Fibroblast of skin of right biceps (primary cell): Measurements from ENCODE around the gene LCE5A.
A peak's percentile ranks its signal among the peaks of the same experiment; 100 is the strongest.
"Not testable (repeated sequence)": the region's sequence is repeated elsewhere in the genome, so short reads cannot be mapped to it uniquely, and the experiment has no call there.

Source experiments
- DNase-seq: peaks from one replicate; pipeline ENCODE4 v3.0.0-alpha.2; 2013

The LCE5A gene, protein sequence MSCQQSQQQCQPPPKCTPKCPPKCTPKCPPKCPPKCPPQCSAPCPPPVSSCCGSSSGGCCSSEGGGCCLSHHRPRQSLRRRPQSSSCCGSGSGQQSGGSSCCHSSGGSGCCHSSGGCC

DNA sequence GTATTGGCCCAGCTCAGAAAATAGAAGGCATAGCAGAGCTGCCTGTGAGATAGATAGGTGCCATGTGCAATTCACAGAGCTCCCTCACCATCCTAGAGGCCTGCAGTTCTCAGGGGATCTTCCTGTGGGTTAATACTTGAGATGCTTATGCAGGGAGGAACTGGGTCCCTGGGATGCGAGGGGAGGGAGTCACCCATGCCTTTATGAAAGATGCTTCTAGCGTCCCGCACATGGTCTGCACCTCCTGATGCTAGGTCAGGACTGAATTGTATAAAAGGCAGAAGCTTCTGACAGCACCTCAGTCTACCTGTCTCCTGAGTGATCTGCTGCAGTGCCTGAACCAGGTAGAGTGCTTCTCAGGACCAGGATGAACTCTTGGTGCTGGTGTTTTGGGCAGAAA is at the start of gene LCE5A:
TSS of gene LCE5A (plus strand) at position 301 of the 400 bp plus-strand sequence. CDS start 732 bp downstream, outside the sequence.
- no peak for DNase-seq

DNA sequence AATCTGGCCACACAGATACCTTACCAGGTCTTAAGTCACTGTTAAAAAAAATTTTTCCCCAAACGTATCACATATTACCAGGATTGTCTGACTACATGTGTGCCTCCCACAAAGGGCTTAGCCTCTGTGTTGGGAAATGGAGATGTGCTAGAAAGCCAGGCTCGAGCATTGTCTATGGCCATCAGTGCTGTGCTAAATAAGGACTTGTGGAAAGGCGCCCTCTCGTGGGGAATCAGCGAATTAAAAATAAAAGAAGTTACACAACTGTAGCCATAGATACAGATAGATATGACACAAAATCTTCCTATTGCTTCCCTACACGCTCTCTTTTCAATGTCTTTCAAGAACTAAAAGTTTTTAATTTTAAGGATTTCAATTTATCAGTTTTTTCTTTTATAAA is 49.1 kb upstream of the LCE5A start:
- peak; percentile 23 for DNase-seq

DNA sequence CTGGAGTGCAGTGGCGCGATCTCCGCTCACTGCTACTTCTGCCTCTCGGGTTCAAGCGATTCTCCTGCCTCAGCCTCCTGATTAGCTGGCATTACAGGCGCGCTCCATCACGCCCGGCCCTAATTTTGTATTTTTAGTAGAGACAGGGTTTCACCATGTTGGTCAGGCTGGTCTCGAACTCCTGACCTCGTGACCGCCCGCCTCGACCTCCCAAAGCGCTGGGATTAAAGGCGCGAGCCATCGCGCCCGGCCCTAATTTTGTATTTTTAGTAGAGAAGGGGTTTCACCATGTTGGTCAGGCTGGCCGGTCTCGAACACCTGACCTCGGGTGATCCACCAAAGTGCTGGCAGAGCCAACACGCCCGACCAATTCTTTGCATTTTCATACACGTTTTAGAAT is 48.0 kb upstream of the LCE5A start:
- DNase-seq = no peak

DNA sequence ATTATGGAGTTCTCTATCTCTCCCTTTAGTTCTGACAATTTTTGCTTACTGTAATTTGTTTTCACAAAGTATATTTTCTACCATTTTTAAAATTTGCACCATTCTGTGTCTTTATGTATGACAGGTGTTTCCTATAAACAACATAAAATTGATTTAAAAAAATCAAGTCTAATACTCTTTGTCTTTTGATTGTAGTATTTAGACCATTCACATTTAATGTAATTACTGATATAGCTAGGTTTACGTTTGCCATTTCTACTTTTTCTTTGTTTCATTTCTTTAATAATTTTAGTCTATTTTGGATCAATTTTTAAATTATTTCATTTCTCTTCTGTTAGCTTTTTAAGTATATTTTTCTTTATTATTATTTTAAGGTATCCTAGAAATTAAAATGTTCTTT is 44.4 kb upstream of the LCE5A start:
- no peak for DNase-seq

DNA sequence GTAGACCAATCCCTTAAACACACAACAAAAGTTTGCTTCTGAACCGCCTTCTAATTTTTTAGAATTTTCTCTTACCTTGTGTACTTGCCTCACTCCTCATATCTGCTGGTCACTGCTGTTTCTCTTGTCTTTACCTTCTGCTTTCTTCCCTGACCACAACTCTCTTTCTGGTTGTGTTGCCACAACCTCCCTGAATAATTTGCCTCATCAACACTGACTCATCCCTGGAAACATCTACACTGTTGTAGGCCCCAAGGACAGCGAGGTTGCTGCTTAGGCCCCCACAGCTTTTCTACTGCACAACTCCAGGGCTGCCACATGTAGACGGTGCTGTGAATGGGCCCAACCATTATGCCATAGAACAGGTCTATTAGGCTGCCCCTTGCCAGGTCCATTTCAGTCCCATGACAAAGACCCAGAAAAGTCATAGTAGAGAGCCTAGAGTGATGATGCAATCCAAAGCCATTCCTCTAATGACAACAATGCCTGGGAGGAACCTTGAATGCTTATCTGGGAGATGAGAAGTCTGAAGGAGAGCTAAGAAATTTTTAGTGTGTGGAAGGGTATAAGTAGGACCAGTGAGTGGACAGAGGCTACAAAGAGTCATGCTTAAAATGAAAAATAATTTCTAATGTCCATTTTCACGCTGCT is 36.6 kb upstream of the LCE5A start:
- DNase-seq = no peak

DNA sequence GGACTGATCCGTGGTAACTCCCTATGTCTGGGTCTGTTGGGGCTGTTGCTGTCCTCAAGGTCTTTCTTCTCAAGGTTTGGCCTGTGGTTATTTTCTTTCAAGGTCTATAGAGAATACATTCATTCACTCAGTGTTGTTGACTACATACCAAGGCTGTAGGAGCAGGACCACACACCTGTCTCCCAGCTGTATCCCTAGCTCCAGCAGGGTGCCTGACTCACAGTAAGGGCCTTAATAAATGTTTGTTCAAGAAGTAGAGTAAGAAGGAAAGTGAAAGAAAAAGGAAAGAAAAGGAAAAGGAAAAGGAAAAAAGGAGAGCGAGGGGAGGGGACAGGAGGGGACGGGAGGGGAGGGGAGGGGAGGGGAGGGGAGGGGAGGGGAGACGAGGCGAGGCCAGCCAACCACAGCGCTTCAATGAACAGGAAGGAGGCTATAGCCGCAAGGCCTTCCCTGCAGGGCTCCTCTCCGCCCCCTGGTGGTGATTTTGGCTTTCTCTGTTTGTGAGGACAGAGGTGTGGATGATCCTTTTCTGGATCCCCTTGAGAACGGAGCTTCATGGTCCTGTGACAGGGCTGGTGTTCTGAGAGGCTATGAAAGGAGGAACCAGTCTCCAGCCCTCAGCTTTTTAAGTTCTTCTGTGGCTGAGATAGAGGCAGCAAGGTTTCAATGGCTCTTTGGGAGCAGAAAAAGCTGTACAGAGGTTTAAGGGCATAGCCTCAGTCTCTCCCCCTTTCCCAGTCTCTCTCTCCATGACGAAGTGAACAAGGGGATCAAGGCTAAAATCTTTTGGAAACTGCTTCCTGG is 30.6 kb upstream of the LCE5A start:
- DNase-seq = no peak

DNA sequence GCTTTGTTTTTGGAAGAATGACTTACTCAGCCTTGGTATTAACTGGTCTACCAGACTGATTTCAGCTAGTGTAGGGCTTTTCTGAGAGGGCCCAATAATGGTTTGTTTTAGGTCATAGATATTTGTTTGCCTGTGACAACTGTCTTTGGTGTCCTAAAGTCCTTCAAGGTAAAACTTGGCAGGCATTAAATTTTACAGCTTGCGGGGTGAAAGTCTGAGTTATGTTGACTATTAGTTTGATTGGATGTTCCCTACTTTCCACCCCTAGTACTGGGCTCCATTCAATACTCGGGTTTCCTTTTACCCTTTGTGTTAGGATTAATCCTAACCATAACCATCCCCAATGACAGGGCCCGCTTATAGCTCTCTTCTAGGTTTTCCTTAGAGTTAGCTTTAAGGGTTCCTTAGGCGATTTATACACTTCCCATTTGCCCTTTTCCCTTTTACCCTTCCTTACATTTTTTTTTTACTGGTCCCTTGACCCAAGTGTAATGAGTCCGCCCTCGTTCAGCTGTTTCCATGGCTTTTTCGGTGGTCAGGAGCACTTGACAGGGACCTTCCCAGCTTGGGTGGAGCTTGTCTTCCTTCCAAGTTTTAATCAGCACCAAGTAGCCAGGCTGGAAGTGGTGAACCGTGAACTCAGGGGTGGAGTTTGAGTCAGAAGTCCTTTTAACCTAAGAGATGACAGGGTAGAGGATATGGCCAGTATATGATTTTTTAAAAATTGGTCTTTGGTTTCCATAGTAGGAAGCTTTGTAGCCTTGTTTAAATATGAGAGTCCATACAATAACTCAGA is 28.5 kb upstream of the LCE5A start:
- DNase-seq = no peak

DNA sequence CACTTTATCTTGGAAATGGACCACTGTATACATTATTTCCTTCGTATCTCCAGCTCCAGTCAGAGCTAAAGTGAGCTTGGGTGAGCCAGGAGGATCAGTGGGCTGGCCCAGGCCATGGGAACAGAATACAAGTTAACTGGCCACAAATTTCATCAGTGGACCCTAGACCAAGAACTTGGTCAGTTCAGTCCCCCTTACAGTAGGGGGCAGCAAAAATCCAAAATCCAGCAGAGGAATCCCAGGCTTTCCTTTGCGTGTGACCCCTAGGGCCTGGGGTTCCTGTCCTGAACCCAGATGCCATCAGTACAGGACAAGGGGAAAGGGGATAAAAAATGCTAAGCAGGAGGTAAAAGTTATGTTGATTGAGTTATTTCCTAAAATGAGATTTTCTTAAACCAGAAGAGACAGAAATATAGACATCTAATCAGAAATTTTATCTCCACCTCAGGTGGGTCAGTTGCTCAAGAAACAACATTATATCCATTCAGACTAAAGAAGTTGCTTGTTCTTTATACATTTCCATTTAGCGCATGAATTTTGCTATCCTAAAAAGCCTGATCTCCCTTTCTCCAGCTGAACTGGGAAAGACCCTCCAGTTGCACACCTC is 24.1 kb upstream of the LCE5A start:
- no peak for DNase-seq

DNA sequence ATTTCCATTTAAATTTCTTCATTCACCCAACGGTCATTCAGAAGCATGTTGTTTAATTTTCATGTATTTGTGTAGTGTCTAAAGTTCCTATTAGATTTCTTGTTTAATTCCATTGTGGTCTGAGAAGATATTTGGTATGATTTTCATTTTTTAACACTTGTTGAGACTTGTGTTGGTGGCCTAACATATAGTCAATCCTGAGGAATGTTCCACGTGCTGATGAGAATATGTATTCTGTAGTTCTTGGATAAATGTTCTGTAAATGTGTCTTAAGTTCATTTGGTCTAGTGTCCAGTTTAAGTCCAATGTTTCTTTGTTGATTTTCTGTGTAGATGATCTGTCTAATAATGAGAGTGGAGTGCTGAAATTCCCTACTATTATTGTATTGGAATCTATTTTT is 22.7 kb upstream of the LCE5A start:
- no peak for DNase-seq

DNA sequence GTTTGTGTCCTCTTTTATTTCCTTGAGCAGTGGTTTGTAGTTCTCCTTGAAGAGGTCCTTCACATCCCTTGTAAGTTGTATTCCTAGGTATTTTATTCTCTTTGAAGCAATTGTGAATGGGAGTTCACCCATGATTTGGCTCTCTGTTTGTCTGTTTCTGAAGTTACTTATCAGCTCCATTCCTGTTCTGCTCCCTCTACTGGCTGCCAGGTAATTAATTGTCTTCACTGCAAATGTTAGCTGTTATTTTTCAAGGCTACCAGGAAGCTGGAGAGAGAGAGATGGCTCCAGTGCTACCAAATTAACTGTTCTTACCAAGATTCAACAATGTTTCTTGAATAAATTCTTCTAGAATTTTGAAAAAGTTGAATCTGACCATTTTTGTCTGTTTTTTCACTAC is 19.1 kb upstream of the LCE5A start:
- DNase-seq = not testable (repeated sequence)

DNA sequence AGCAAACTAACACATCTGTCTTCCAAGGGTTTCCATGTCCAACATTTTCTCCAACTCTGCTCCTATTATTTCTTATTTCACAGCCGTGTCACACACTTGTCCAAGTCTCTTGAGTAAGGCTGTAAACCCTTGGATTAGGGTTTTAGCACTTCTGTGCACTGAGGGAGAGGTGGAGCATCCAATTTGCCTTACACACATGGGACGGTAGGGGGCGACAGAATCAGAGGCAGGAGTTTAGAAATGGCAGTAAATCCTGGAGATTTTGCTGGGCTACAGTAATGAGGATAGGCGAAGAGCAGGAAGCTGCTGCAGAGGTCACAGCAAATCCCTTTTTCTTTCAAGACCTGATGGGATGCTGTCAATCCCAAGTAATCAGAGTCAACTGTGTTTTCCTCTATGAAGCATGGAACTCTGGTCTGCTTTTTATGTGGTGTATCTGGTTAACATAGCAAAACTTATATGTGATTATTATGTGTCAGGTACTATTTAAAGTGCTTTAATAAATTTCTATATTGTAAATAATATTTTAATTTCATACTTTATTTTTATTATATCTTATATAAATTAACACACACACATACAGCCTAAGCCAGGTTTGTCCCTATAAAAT is 15.4 kb upstream of the LCE5A start:
- DNase-seq = no peak

DNA sequence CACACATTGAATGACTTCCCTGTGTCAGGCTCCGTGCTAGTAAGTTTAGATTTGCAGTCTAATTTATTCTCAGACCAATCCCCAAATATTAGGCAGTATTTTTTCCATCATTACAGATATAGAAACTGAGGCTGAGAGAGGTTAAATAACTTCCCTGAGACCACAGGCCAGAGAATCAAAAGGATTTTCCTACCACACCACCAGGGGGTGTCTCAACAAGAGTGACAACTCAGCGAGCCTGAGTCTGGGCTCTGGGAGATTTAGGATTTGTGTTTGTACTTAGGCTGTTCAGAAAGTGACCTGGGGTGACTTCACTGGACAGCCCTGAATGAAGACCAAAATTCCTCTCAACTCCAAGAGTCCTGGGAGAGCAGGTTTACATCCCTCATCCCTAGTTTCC is 13.3 kb upstream of the LCE5A start:
- DNase-seq = no peak

DNA sequence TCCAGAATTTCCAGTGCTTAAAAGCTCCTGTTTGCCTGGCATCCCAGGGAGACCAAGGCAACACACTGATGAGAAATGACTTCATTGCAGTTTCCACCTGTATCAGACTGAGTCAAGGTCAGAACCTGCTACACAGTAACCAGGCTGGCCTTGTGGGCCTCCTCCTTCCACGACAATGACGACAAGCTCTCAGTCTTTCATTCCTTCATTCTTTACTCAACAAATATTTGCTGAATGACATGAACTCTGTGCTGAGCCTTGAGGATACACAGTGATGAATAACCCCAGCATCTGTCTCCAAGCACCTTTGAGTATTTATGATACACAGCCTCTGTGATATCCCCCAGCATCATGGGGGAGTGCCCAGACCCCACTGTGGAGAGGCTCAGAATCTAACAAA is 8.9 kb upstream of the LCE5A start:
- DNase-seq = peak; percentile 2

DNA sequence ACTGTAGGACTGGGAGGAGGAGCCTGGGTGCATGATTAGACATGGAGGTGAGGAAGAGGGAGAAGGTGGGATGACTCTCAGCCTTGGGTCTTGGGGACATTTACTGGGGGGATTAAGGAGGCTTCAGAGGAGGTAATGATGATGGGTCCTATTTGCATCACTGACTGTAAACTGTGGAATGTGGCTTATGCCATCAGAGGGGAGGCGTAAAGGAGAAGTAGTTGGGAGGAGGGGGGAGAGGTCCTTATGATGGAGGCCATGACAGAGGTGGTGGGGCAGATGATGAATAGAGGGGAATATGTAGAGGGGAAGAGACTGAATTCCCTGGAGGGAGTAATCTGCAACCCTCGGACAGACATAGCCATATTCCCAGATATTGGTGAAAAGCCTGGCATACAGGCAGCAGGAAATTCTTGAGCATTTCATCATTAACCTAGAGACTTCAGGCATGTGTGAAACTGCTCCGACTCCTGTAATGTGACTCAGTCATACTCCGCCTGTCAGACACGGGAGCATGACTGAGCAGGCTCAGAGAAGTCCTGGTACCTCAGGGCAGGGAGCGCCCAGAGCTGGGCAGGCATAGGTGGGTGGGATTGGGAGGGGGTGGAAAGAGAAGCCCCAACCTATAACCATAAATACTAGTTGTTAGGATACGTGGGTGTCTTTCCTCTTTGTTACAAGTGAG is 8.0 kb upstream of the LCE5A start:
- DNase-seq = peak; percentile 22

DNA sequence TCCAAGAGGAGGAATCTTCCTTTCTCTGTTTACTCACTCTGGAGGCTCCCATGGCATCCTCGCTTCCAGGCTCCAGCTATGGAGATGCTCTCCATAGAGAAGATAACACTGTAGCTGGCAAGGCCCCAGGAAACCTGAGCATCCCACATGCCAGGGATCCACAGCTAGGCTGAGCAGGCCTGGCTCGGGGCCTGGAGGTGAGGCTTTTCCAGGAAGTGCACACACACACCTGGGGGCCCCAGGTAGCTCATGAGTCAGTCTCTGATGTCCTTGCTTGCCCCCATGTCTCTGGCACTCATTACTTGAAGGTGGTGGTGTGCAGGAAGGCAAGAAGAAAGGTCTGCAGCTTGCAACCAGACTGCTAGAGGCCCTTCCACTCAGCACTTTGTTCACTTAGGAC is 5.5 kb upstream of the LCE5A start:
- DNase-seq = no peak

DNA sequence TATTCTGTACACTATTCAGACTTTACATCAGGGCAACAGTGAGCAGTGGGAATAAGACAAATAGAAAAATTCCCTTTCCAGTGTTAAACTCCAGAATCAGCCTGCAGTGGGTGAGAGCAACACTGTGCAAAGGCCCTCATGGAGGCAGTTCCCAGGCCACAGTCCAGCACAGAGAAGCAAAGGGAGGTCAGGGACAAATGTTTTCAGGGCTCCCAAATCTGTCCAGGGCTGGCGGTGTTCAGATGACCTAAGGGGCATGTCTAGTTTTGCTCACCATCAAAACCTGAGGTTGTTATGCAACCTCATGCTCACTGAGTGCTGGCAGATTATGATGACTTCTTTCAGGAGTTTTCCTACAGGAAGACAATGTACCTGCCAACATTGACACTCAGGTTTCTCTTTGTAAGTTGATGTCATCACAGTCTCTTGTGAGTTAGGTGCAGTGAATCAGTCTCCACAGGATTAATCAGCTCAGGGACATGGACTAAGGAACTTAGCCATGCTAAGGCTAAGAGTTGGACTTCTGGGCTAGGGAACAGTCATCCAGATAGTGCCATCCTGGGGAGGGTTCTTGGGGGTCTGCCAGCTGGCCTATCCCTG is 3.6 kb upstream of the LCE5A start:
- no peak for DNase-seq

DNA sequence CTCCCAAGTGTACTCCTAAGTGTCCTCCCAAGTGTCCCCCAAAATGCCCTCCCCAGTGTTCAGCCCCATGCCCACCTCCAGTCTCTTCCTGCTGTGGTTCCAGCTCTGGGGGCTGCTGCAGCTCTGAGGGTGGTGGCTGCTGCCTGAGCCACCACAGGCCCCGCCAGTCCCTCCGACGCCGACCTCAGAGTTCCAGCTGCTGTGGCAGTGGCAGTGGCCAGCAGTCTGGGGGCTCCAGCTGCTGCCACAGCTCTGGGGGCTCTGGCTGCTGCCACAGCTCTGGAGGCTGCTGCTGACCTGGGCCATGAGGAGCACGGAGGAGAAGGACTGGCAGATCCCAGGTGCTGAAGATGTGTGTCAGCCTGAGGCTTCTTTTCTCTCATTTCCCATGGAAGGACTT is 993 bp downstream of the LCE5A start:
- no peak for DNase-seq

DNA sequence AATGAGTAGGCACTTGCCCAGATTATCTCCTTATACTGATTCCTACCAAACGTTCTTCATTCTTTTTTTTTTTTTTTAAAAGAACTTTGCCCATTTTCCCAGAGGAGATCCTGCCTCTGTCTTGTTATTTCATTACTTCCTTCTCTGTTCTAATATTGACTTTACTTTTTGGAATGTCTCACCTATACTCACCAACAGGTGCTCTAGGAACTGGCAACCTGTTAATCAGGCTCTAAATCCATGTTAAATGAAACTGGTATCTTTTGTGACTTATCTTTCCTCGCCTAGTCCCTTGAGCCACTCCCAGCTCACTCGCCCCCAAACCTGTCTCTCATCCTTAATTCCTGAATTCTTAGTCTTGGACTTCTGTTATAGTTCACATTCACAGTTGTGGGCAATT is 2.5 kb downstream of the LCE5A start:
- no peak for DNase-seq

DNA sequence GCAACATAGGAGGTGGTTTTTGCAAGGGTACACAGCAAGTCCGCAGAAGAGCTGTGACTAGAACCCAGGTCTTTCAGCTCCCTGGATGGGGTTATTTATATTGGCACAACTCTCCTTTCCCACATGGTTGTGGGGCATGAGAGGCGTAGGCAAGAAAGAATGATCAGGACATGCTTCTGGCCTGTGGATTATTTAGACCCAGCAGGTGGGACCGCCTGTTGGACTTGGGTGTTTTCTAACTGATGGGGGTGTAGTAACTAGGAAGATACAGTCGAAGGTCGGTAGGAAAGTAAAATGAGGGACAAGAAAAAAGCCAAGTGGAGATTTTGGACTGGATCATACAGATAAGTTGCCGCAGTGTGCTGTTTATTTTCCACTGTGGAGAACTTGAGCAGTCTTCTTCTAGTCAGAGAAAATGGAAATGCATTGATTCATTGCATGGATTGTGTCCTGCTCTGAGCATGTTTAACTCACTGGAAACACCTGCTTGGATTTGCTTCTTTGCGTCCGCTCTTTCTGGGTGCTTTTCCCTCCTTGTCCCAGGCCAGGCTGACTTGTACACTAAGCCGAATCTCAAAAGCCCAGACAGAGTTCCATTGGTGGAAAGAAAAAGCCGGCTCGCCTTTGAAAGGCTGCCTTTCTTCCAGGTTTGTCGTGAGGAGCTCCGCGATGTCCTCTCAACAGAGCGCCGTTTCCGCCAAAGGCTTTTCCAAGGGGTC is 4.3 kb downstream of the LCE5A start:
- no peak for DNase-seq

DNA sequence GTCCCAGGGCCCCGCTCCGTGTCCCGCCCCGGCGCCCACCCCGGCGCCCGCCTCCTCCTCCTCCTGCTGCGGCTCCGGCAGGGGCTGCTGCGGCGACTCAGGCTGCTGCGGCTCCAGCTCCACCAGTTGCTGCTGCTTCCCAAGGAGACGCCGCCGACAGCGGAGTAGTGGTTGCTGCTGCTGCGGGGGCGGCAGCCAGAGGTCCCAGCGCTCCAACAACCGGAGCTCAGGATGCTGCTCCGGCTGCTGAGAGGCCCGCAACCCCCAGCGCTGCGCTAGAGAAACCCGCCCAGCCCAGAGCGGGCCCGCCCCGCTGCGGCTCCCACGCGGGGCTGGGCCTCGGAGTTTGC is 4.8 kb downstream of the LCE5A start:
- no peak for DNase-seq

DNA sequence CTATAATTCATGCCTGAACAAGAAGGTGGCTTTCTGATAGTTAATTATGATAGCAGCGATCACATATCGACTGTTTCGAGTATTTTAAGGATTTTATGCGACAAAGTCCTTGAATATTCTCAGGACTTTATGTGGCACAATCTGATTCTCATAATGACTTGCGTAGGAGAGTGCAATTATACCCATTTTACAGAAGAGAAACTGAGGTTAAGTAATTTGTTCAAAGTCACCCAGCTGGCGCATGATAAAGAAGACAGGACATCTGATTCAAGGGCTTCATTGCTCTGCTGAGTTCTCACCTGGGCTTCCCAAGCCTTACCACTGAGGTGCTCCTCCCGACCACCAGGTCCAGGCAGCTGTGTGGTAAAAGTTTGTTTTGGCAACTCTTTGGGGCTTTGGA is 5.5 kb downstream of the LCE5A start:
- no peak for DNase-seq
